ENCODE measurements around the gene MACROD1.

DNA sequence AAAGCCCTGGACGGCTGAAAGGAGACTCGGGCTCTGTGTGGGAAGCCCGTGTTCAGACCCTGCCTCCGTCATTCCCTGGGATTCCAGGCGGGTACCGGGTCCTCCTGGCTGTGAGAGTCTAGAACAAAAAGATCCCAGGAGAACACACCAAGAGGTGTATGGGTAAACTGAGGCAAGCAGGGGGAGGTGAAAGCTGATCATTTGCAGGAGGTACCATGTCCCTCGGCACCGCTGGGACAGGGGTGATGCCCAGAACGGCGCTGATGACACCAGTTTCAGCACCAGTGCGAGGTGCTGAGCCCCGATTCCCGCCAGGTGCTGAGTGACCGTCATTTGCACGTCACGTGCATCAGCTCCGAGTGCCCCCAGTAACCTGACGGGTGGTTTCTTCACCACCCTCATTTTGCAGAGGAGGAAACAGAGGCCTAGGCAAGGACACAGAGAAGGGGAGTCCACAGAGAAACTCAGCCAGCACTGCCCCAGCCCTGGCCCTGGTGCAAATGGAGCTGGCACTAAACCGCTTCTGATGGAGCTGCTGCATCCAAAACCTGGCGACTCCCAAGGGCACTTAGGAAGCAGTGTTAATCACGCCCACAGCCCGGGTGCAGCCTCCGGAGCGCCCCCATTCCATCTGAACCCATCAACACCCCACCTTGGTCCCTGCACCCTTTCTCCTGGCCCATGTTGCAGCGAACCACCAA, 16.8 kb downstream of the MACROD1 start:
- TF ChIP-seq RAD21 (IDR thresholded peaks at IDR 0.05; ENCODE audit: low read depth) (no peak), YY1 (IDR thresholded peaks at IDR 0.05; ENCODE audit: low read depth) (no peak), CEBPB (IDR thresholded peaks at IDR 0.05) (no peak), TAF1 (IDR thresholded peaks at IDR 0.05; ENCODE audit: low read depth) (no peak), TCF12 (IDR thresholded peaks at IDR 0.05; ENCODE audit: low read depth) (no peak), REST (IDR thresholded peaks at IDR 0.05; ENCODE audit: low read depth) (no peak), EP300 (IDR thresholded peaks at IDR 0.05; ENCODE audit: borderline replicate concordance) (no peak), CREB1 (IDR thresholded peaks at IDR 0.05; ENCODE audit: low read depth) (no peak), ZBTB7A (IDR thresholded peaks at IDR 0.05; ENCODE audit: low read depth) (no peak)
- TF ChIP-seq, protein P1, sequence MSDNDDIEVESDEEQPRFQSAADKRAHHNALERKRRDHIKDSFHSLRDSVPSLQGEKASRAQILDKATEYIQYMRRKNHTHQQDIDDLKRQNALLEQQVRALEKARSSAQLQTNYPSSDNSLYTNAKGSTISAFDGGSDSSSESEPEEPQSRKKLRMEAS (IDR thresholded peaks at IDR 0.05) = no peak

Data from Ishikawa (cell line).